CD8-positive, alpha-beta memory T cell (primary cell): ENCODE measurements around the gene KRTCAP2. TPM values are rescaled to one million over a fixed set of nuclear protein-coding genes. Genes with fewer than 3 reads are reported as not detected.

ENCODE experiments used
- CTCF ChIA-PET: fragments of 350-600 bp; sonication (Branson Sonifier 250); formaldehyde crosslinking; loops from one replicate; lab custom pipeline; 2021; ENCODE audit warnings: antibody characterized with exemption; lab: Charles Lee
- POLR2A ChIA-PET: fragments of 350-600 bp; sonication (Branson Sonifier 250); formaldehyde crosslinking; loops from one replicate; lab custom pipeline; 2021; ENCODE audit warnings: antibody characterized with exemption; lab: Charles Lee
- DNase-seq, 5 donors: peaks; one replicate each; pipeline versions ENCODE4 v3.0.0 to v3.0.0-alpha.2; 2020 to 2022; ENCODE audit warnings: mixed read lengths in 1 of 5
- H3K27ac ChIP-seq: one replicate; pipeline ENCODE4 v1.7.0; 2013; ENCODE audit warnings: low read depth, mild to moderate bottlenecking, low read length, moderate library complexity
- H3K27me3 ChIP-seq: 2 replicates; pipeline ENCODE4 v1.7.0; 2013; ENCODE audit warnings: low read length, mild to moderate bottlenecking; ENCODE audit not compliant: insufficient read depth, poor library complexity, severe bottlenecking
- H3K36me3 ChIP-seq: 2 replicates; pipeline ENCODE4 v1.7.0; 2013; ENCODE audit warnings: mild to moderate bottlenecking, low read length, moderate library complexity; ENCODE audit not compliant: insufficient read depth
- H3K4me1 ChIP-seq: 2 replicates; pipeline ENCODE4 v1.7.0; 2013; ENCODE audit warnings: mild to moderate bottlenecking, low read length, moderate library complexity; ENCODE audit not compliant: insufficient read depth
- H3K4me3 ChIP-seq: 2 replicates; pipeline ENCODE4 v1.7.0; 2013; ENCODE audit warnings: mild to moderate bottlenecking, low read length
- H3K9me3 ChIP-seq: 2 replicates; pipeline ENCODE4 v1.7.0; 2013; ENCODE audit warnings: mild to moderate bottlenecking, low read length
- H3K27ac Mint-ChIP-seq, 8 donors: one replicate each; pipeline ENCODE4 v1.8.0; 2020 to 2021; ENCODE audit warnings: mixed read lengths in 8 of 8, mild to moderate bottlenecking in 6 of 8, inconsistent platforms in 3 of 8, moderate library complexity in 3 of 8
- H3K27me3 Mint-ChIP-seq, 2 donors: one replicate each; pipeline ENCODE4 v1.8.0; 2020 to 2021; ENCODE audit warnings: mixed read lengths in 2 of 2, mild to moderate bottlenecking in 1 of 2, moderate library complexity in 1 of 2
- H3K36me3 Mint-ChIP-seq, 3 donors: one replicate each; pipeline ENCODE4 v1.8.0; 2020 to 2021; ENCODE audit warnings: mixed read lengths in 3 of 3, inconsistent platforms in 1 of 3, mild to moderate bottlenecking in 1 of 3
- H3K4me1 Mint-ChIP-seq, 3 donors: one replicate each; pipeline ENCODE4 v1.8.0; 2020 to 2021; ENCODE audit warnings: mixed read lengths in 3 of 3, inconsistent platforms in 1 of 3, mild to moderate bottlenecking in 1 of 3
- H3K4me3 Mint-ChIP-seq, 7 donors: one replicate each; pipeline ENCODE4 v1.8.0; 2020 to 2021; ENCODE audit warnings: mixed read lengths in 7 of 7, mild to moderate bottlenecking in 6 of 7, moderate library complexity in 4 of 7, inconsistent platforms in 2 of 7
- H3K9me3 Mint-ChIP-seq, 5 donors: one replicate each; pipeline ENCODE4 v1.8.0; 2020 to 2022; ENCODE audit warnings: mixed read lengths in 5 of 5, mild to moderate bottlenecking in 3 of 5, moderate library complexity in 2 of 5, inconsistent platforms in 1 of 5
- polyA plus RNA-seq: library from polyadenylated mRNA; unstranded; fragments of 300-500 nt; fragmentation: Illumina TruSeq; gene quantifications from one replicate; pipeline ENCODE4 v1.2.3, GENCODE V29; 2021
- total RNA-seq, 2 experiments: library from RNA; stranded (reverse); gene quantifications; one replicate each; pipeline ENCODE4 v1.2.3, GENCODE V29; 2021

KRTCAP2 gene
- total and polyA plus RNA-seq, 3 experiments from 2014 or later: 181 to 576 (median 207) TPM

GRCh38 chr1:155120253-155120652 is 52.9 kb downstream of the KRTCAP2 start:
- Histone ChIP-seq H3K4me3 (no peak overlapping the region), H3K27ac (peak overlapping the region; percentile 4), H3K4me1 (no peaks in the 10 kb centered on the region), H3K36me3 (no peaks in the 10 kb centered on the region), H3K27me3 (no peaks in the 10 kb centered on the region), H3K9me3 (no peaks in the 10 kb centered on the region)
- no peaks in the 10 kb centered on the region for H3K36me3 Mint-ChIP-seq
- no peaks in the 10 kb centered on the region for H3K9me3 Mint-ChIP-seq
- peaks cover 4 to 20% of the 10 kb centered on the region in 2 donors for H3K27me3 Mint-ChIP-seq
- DNase-seq: no peak
- H3K4me3 Mint-ChIP-seq: no peak overlapping the region
- CTCF ChIA-PET: interaction anchor here (1.3 kb wide), 1 partner anchor 29 kb away, joined by 3 read pairs; no protein-coding TSS in a partner anchor
- H3K4me1 Mint-ChIP-seq: no peaks in the 10 kb centered on the region
- POLR2A ChIA-PET: no interaction called here
- no peak overlapping the region for H3K27ac Mint-ChIP-seq

Other genes starting within 250 kb of the KRTCAP2 start
- 10 to 100 TPM; 44.7 to 45.2 TPM for gene PMVK, start 236.6 kb downstream of the KRTCAP2 start, total RNA-seq
- 55.5 TPM for gene PMVK, start 236.6 kb downstream of the KRTCAP2 start, polyA plus RNA-seq
- gene PBXIP1, start 217.2 kb downstream of the KRTCAP2 start, total RNA-seq: 10 to 100 TPM; 35.9 to 36.1 TPM
- gene PBXIP1, start 217.2 kb downstream of the KRTCAP2 start, polyA plus RNA-seq: 295 TPM
- gene PYGO2, start 211.5 kb downstream of the KRTCAP2 start, total RNA-seq: 10 to 100 TPM; 34.2 to 35.3 TPM
- 42.6 TPM for gene PYGO2, start 211.5 kb downstream of the KRTCAP2 start, polyA plus RNA-seq
- gene SHC1, start 202.6 kb downstream of the KRTCAP2 start, total RNA-seq: 10 to 100 TPM; 37.4 to 40.8 TPM
- gene SHC1, start 202.6 kb downstream of the KRTCAP2 start, polyA plus RNA-seq: 32.7 TPM
- gene CKS1B, start 198.6 kb downstream of the KRTCAP2 start, total RNA-seq: 100 to 1,000 TPM; 125 to 126 TPM
- 46.8 TPM for gene CKS1B, start 198.6 kb downstream of the KRTCAP2 start, polyA plus RNA-seq
- gene FLAD1, start 190.0 kb downstream of the KRTCAP2 start, total RNA-seq: 10 to 100 TPM; 73.7 to 76.3 TPM
- 51.2 TPM for gene FLAD1, start 190.0 kb downstream of the KRTCAP2 start, polyA plus RNA-seq
- under 1 TPM; 0.62 to 0.72 TPM for gene LENEP, start 179.7 kb downstream of the KRTCAP2 start, total RNA-seq
- gene LENEP, start 179.7 kb downstream of the KRTCAP2 start, polyA plus RNA-seq: not detected
- gene ZBTB7B, start 170.5 kb downstream of the KRTCAP2 start, total RNA-seq: 10 to 100 TPM; 33.2 to 34.7 TPM
- 3.3 TPM for gene ZBTB7B, start 170.5 kb downstream of the KRTCAP2 start, polyA plus RNA-seq
- under 1 TPM; 0.09 to 0.16 TPM for gene DCST2, start 139.5 kb downstream of the KRTCAP2 start, total RNA-seq
- not detected for gene DCST2, start 139.5 kb downstream of the KRTCAP2 start, polyA plus RNA-seq
- not detected for gene DCST1, start 139.5 kb downstream of the KRTCAP2 start, total RNA-seq
- gene DCST1, start 139.5 kb downstream of the KRTCAP2 start, polyA plus RNA-seq: not detected
- gene ADAM15, start 122.0 kb downstream of the KRTCAP2 start, total RNA-seq: 10 to 100 TPM; 34.5 to 36.9 TPM
- 15.3 TPM for gene ADAM15, start 122.0 kb downstream of the KRTCAP2 start, polyA plus RNA-seq
- 1 to 10 TPM; 3.4 to 3.7 TPM for gene EFNA4, start 109.6 kb downstream of the KRTCAP2 start, total RNA-seq
- 3.0 TPM for gene EFNA4, start 109.6 kb downstream of the KRTCAP2 start, polyA plus RNA-seq
- 1 to 10 TPM in 1 of 2 experiments, under 1 TPM in 1; 0.94 to 1.4 TPM for gene EFNA3, start 94.5 kb downstream of the KRTCAP2 start, total RNA-seq
- 1.0 TPM for gene EFNA3, start 94.5 kb downstream of the KRTCAP2 start, polyA plus RNA-seq
- gene EFNA1, start 45.4 kb downstream of the KRTCAP2 start, total RNA-seq: under 1 TPM; 0.16 to 0.31 TPM
- 1.3 TPM for gene EFNA1, start 45.4 kb downstream of the KRTCAP2 start, polyA plus RNA-seq
- 10 to 100 TPM; 43.4 to 47.2 TPM for gene SLC50A1, start 37.5 kb downstream of the KRTCAP2 start, total RNA-seq
- 49.5 TPM for gene SLC50A1, start 37.5 kb downstream of the KRTCAP2 start, polyA plus RNA-seq
- 10 to 100 TPM; 38.9 to 40.9 TPM for gene DPM3, start 32.8 kb downstream of the KRTCAP2 start, total RNA-seq
- 120 TPM for gene DPM3, start 32.8 kb downstream of the KRTCAP2 start, polyA plus RNA-seq
- gene TRIM46, start 545 bp upstream of the KRTCAP2 start, total RNA-seq: 1 to 10 TPM; 6.4 to 7.3 TPM
- gene TRIM46, start 545 bp upstream of the KRTCAP2 start, polyA plus RNA-seq: 0.99 TPM
- gene THBS3, start 34.6 kb upstream of the KRTCAP2 start, total RNA-seq: 1 to 10 TPM; 7.8 to 7.9 TPM
- 2.9 TPM for gene THBS3, start 34.6 kb upstream of the KRTCAP2 start, polyA plus RNA-seq
- gene MTX1, start 35.4 kb upstream of the KRTCAP2 start, total RNA-seq: 10 to 100 TPM; 67.6 to 73.2 TPM
- gene MTX1, start 35.4 kb upstream of the KRTCAP2 start, polyA plus RNA-seq: 43.7 TPM
- gene ENTREP3, start 82.2 kb upstream of the KRTCAP2 start, total RNA-seq: 10 to 100 TPM; 39.1 to 41.5 TPM
- gene ENTREP3, start 82.2 kb upstream of the KRTCAP2 start, polyA plus RNA-seq: 1.7 TPM
- 100 to 1,000 TPM; 152 to 158 TPM for gene SCAMP3, start 89.1 kb upstream of the KRTCAP2 start, total RNA-seq
- 179 TPM for gene SCAMP3, start 89.1 kb upstream of the KRTCAP2 start, polyA plus RNA-seq
- gene CLK2, start 100.2 kb upstream of the KRTCAP2 start, total RNA-seq: 10 to 100 TPM; 78.3 to 79.8 TPM
- gene CLK2, start 100.2 kb upstream of the KRTCAP2 start, polyA plus RNA-seq: 20.2 TPM
- 1 to 10 TPM; 3.2 to 3.7 TPM for gene HCN3, start 104.2 kb upstream of the KRTCAP2 start, total RNA-seq
- 0.18 TPM for gene HCN3, start 104.2 kb upstream of the KRTCAP2 start, polyA plus RNA-seq
- gene PKLR, start 128.1 kb upstream of the KRTCAP2 start, total RNA-seq: not detected
- gene PKLR, start 128.1 kb upstream of the KRTCAP2 start, polyA plus RNA-seq: not detected
- gene FDPS, start 135.6 kb upstream of the KRTCAP2 start, total RNA-seq: 100 to 1,000 TPM; 194 to 199 TPM
- gene FDPS, start 135.6 kb upstream of the KRTCAP2 start, polyA plus RNA-seq: 126 TPM
- gene RUSC1, start 147.6 kb upstream of the KRTCAP2 start, total RNA-seq: 10 to 100 TPM; 31.3 to 32.8 TPM
- 9.8 TPM for gene RUSC1, start 147.6 kb upstream of the KRTCAP2 start, polyA plus RNA-seq